ENCODE data around the gene MARK2.

DNA sequence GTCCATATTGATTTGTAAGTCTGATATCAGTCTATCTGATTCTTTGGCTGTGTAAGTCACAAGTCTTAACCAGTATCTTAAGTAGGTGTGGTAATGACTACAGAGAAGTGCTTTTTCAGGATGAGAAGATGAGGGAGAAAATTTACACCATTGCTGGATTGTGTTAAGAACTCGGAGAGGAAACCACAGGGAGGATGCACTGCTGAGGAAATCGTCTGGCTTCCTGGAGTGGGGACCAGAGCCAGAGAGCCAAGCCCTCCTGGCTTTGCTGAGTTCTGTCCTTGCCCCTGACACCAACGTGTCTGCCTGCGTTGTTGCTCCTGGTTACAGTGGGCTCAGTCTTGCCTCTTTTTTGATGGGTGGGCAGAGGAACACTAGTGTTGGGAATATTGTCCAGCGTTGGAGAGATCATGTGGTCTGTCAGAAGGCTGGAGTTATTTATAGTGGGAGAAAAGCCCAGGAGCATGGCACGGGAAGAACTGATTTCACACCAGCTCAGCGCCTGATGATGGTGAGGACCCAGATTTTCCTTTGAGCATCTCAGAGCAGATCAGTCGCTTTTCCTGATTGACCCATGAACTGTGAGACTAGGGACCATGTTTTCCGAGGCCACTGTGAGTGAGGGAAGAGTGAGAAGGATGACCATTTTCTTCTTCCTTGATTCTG lies 29.6 kb downstream of the MARK2 start:
- TF ChIP-seq YY1 (IDR thresholded peaks at IDR 0.05; ENCODE audit: low read depth, low read length) (no peak), NFIC (IDR thresholded peaks at IDR 0.05; ENCODE audit: low read depth, low read length) (no peak), SRF (IDR thresholded peaks at IDR 0.05; ENCODE audit: low read depth in 2 of 2, low read length in 2 of 2) (no peak), EGR1 (IDR thresholded peaks at IDR 0.05; ENCODE audit: borderline replicate concordance in 1 of 2, low read depth in 2 of 2, low read length in 2 of 2) (no peak), CTCF (IDR thresholded peaks at IDR 0.05 in 2 of 3, conservative IDR thresholded peaks at IDR 0.05 in 1 of 3; ENCODE audit: control insufficient read depth in 2 of 3, extremely low read depth in 1 of 3, insufficient read depth in 1 of 3, low read depth in 3 of 3, low read length in 3 of 3) (no peak), TAF1 (IDR thresholded peaks at IDR 0.05; ENCODE audit: borderline replicate concordance, low read depth, low read length) (no peak)

All from GM12878 (cell line).